Measurements from ENCODE around the gene UGP2.

DNA sequence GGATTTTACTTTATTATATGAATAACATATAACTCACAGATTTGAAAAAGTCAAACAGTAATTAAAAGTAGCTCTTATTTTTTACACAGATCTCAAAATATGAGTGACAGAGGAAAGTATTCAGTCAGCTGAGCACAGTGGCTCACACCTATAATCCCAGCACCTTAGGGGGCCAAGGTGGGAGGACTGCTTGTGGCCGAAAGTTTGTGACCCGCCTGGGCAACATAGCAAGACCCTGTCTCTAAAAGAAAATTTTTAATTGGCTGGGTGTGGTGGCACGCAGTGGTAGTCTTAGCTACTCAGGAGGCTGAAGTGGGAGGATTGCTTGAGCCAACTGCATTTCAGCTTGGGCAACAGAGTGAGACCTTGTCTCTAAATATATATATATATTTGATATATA lies 19.2 kb upstream of the UGP2 start:
- TF ChIP-seq, protein P1, sequence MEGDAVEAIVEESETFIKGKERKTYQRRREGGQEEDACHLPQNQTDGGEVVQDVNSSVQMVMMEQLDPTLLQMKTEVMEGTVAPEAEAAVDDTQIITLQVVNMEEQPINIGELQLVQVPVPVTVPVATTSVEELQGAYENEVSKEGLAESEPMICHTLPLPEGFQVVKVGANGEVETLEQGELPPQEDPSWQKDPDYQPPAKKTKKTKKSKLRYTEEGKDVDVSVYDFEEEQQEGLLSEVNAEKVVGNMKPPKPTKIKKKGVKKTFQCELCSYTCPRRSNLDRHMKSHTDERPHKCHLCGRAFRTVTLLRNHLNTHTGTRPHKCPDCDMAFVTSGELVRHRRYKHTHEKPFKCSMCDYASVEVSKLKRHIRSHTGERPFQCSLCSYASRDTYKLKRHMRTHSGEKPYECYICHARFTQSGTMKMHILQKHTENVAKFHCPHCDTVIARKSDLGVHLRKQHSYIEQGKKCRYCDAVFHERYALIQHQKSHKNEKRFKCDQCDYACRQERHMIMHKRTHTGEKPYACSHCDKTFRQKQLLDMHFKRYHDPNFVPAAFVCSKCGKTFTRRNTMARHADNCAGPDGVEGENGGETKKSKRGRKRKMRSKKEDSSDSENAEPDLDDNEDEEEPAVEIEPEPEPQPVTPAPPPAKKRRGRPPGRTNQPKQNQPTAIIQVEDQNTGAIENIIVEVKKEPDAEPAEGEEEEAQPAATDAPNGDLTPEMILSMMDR (IDR thresholded peaks at IDR 0.05), result no peak
- no peak for TF ChIP-seq POLR2A (IDR thresholded peaks at IDR 0.05; ENCODE audit: low read depth)
- no peak for TF ChIP-seq POLR2AphosphoS5 (IDR thresholded peaks at IDR 0.05)
